Spleen (tissue), 11 donors: Measurements from ENCODE around the gene ASPN. TPM values are rescaled to one million over a fixed set of nuclear protein-coding genes. Genes with fewer than 3 reads are reported as not detected.

Source experiments
- DNase-seq: peaks from one replicate; pipeline ENCODE4 v3.0.0-alpha.2; 2020
- H3K27ac ChIP-seq, 8 donors: fragments of 200-600 bp; sonication (generic) in 7 of 8; 1 replicate in 4 of 8; 2 replicates in 4 of 8; pipeline versions ENCODE4 v1.5.0 to v1.8.0; 2016 to 2021; ENCODE audit warnings: inconsistent platforms in 4 of 8, mild to moderate bottlenecking in 4 of 8, moderate library complexity in 1 of 8
- H3K27me3 ChIP-seq, 7 donors: fragments of 200-600 bp; sonication (generic) in 6 of 7; replicated peaks in 1 of 7; 1 replicate in 4 of 7; 2 replicates in 3 of 7; pipeline versions ENCODE4 v1.5.0 to v1.8.0; 2016 to 2021; ENCODE audit warnings: inconsistent platforms in 3 of 7, mild to moderate bottlenecking in 1 of 7
- H3K36me3 ChIP-seq, 6 donors: fragments of 200-600 bp; sonication (generic) in 5 of 6; 1 replicate in 4 of 6; 2 replicates in 2 of 6; pipeline versions ENCODE4 v1.5.0 to v1.8.0; 2016 to 2021; ENCODE audit warnings: inconsistent platforms in 2 of 6
- H3K4me1 ChIP-seq, 6 donors: fragments of 200-600 bp; sonication (generic) in 5 of 6; 1 replicate in 3 of 6; 2 replicates in 3 of 6; pipeline versions ENCODE4 v1.5.0 to v1.8.0; 2016 to 2021; ENCODE audit warnings: inconsistent platforms in 3 of 6
- H3K4me3 ChIP-seq, 8 donors: fragments of 200-600 bp; sonication (generic) in 7 of 8; 1 replicate in 4 of 8; 2 replicates in 4 of 8; pipeline versions ENCODE4 v1.5.0 to v1.8.0; 2016 to 2021; ENCODE audit warnings: inconsistent platforms in 4 of 8, mild to moderate bottlenecking in 4 of 8, moderate library complexity in 2 of 8
- H3K9me3 ChIP-seq, 8 donors: fragments of 200-600 bp; sonication (generic) in 7 of 8; 1 replicate in 4 of 8; 2 replicates in 4 of 8; pipeline versions ENCODE4 v1.5.0 to v1.8.0; 2016 to 2021; ENCODE audit warnings: inconsistent platforms in 4 of 8
- CTCF ChIP-seq, 11 experiments: fragments of 200-600 bp in 7 of 11; fragments of 450-650 bp in 4 of 11; sonication (generic) in 4 of 11; IDR thresholded peaks in 8 of 11; conservative IDR thresholded peaks in 3 of 11; 1 replicate in 7 of 11; 2 replicates in 4 of 11; pipeline versions ENCODE4 v1.4.0 to v1.8.0; 2016 to 2021; ENCODE audit warnings: antibody characterized with exemption in 11 of 11, inconsistent platforms in 4 of 11, mild to moderate bottlenecking in 1 of 11
- POLR2A ChIP-seq, 3 donors: fragments of 450-650 bp; IDR thresholded peaks; one replicate each; pipeline ENCODE4 v1.5.1; 2017; ENCODE audit warnings: antibody characterized with exemption in 3 of 3, mild to moderate bottlenecking in 1 of 3
- POLR2AphosphoS5 ChIP-seq, 3 donors: sonication (generic); formaldehyde crosslinking; IDR thresholded peaks; one replicate each; pipeline ENCODE4 v1.5.1; 2017; ENCODE audit warnings: antibody characterized with exemption in 3 of 3
- WGBS, 5 donors: extraction: QIAGEN DNeasy Blood & Tissue Kit in 3 of 5; methylation state at CpG; one replicate each; pipeline versions ENCODE4 v1.1.5 to v1.1.7; 2013 to 2018; 5-methylcytosine and 5-hydroxymethylcytosine counted together
- intact Hi-C: fragments of 100-400 bp; cut with DNase I; formaldehyde crosslinking; loops from one replicate; pipeline ENCODE4 v1.15.0; 2023; ENCODE audit warnings: low total_unique reads
- polyA plus RNA-seq, 3 donors: library from polyadenylated mRNA; stranded (reverse); fragments of 200-250 nt; gene quantifications; one replicate each; pipeline ENCODE4 v1.2.1, GENCODE V29; 2013
- total RNA-seq, 7 donors: library from RNA; depleted of rRNA in 3 of 7; stranded (reverse); fragments of >200 nt in 3 of 7; fragmentation: NEBNext Ultra II Directional in 4 of 7; extraction: Animal tissue kit (Norgen Biotek cat#: 25700) in 4 of 7; gene quantifications; one replicate each; pipeline versions ENCODE4 v1.1.0 to v1.2.1, GENCODE V29; 2016 to 2021
- donor health status: healthy with polysubstance abuse.
- donor health status: DM: no; HTN: no; CAD: no; lungs with moderate emphysema.
- donor health status: DM: no; HTN: no; CAD: no.
- donor health status: Bipolar disorder and iron deficiency.
- donor health status: healthy.
- donor health status: DM: no; HTN: no; CAD: no.
- donor health status: DM: yes; HTN: yes; CAD: no.

Gene ASPN
- total and polyA plus RNA-seq, 10 donors, result 0.32 to 2.0 (median 0.93) TPM; not detected in 1

- Histone ChIP-seq H3K4me3 (no peak overlapping the region), H3K4me1 (no peaks in the 10 kb centered on the region), H3K36me3 (no peaks in the 10 kb centered on the region), H3K27ac (no peak overlapping the region), H3K27me3 (no peaks in the 10 kb centered on the region), H3K9me3 (no peaks in the 10 kb centered on the region)
- intact Hi-C loops, result no loop called here
- no peak for DNase-seq
- TF ChIP-seq POLR2AphosphoS5 (IDR thresholded peaks at IDR 0.05) (no peak), POLR2A (IDR thresholded peaks at IDR 0.05) (no peak), CTCF (IDR thresholded peaks at IDR 0.05 in 8 of 11, conservative IDR thresholded peaks at IDR 0.05 in 3 of 11) (no peak)
- WGBS, 5 donors, result 95 to 100% (median 100%) methylated on average over 1 of the region's 1 CpG
Measured at GRCh38 chr9:92516521-92516920, 34.2 kb upstream of the ASPN start.

- Histone ChIP-seq H3K27ac (no peak overlapping the region), H3K9me3 (no peaks in the 10 kb centered on the region), H3K27me3 (no peaks in the 10 kb centered on the region), H3K36me3 (no peaks in the 10 kb centered on the region), H3K4me1 (no peaks in the 10 kb centered on the region), H3K4me3 (no peak overlapping the region)
- no peak for DNase-seq
- intact Hi-C loops, result no loop called here
- WGBS, 5 donors, result 90 to 96% (median 94%) methylated on average over 10 of the region's 10 CpGs
- TF ChIP-seq CTCF (IDR thresholded peaks at IDR 0.05 in 8 of 11, conservative IDR thresholded peaks at IDR 0.05 in 3 of 11), result no peak
- TF ChIP-seq POLR2AphosphoS5 (IDR thresholded peaks at IDR 0.05), result no peak
- TF ChIP-seq POLR2A (IDR thresholded peaks at IDR 0.05), result no peak
Measured at GRCh38 chr9:92514635-92515034, 32.3 kb upstream of the ASPN start.

GRCh38 chr9:92513349-92513748 is 31.0 kb upstream of the ASPN start:
- WGBS, 5 donors, result 72 to 86% (median 78%) methylated on average over 3 of the region's 3 CpGs
- no peak overlapping the region for H3K27ac ChIP-seq
- H3K9me3 ChIP-seq, result no peaks in the 10 kb centered on the region
- H3K36me3 ChIP-seq, result no peaks in the 10 kb centered on the region
- no peaks in the 10 kb centered on the region for H3K4me1 ChIP-seq
- no peak overlapping the region for H3K4me3 ChIP-seq
- DNase-seq, result no peak
- intact Hi-C loops, result no loop called here
- TF ChIP-seq POLR2AphosphoS5 (IDR thresholded peaks at IDR 0.05) (no peak), CTCF (IDR thresholded peaks at IDR 0.05 in 8 of 11, conservative IDR thresholded peaks at IDR 0.05 in 3 of 11) (no peak), POLR2A (IDR thresholded peaks at IDR 0.05) (no peak)
- no peaks in the 10 kb centered on the region for H3K27me3 ChIP-seq

GRCh38 chr9:92512622-92513021 is 30.3 kb upstream of the ASPN start:
- Histone ChIP-seq H3K36me3 (no peaks in the 10 kb centered on the region), H3K9me3 (no peaks in the 10 kb centered on the region), H3K27me3 (no peaks in the 10 kb centered on the region), H3K4me3 (no peak overlapping the region), H3K4me1 (no peaks in the 10 kb centered on the region), H3K27ac (no peak overlapping the region)
- no peak for DNase-seq
- TF ChIP-seq POLR2A (IDR thresholded peaks at IDR 0.05), result no peak
- TF ChIP-seq POLR2AphosphoS5 (IDR thresholded peaks at IDR 0.05), result no peak
- TF ChIP-seq CTCF (IDR thresholded peaks at IDR 0.05 in 8 of 11, conservative IDR thresholded peaks at IDR 0.05 in 3 of 11), result no peak
- WGBS, 5 donors, result 61 to 92% (median 76%) methylated on average over 3 of the region's 3 CpGs
- intact Hi-C loops, result no loop called here
